ENCODE measurements around the gene SOWAHA.

Gene SOWAHA

GRCh38 chr5:132812781-132813598, at the start of gene SOWAHA:
SOWAHA (plus strand) TSS chr5:132813302; CDS start chr5:132813622, 320 bp downstream.
- no peak within 1 kb of the TSS for H3K27ac ChIP-seq
- TF ChIP-seq ZFX (IDR thresholded peaks at IDR 0.05; ENCODE audit: borderline replicate concordance) = no peak

- no peak overlapping the region for H3K27ac ChIP-seq
Observed at GRCh38 chr5:132764051-132764450, 49.1 kb upstream of the SOWAHA start.

GRCh38 chr5:132764671-132765238, 48.3 kb upstream of the SOWAHA start:
- H3K27ac ChIP-seq = no peak overlapping the region
- TF ChIP-seq CTCF (IDR thresholded peaks at IDR 0.05) = no peak
- TF ChIP-seq ZFX (IDR thresholded peaks at IDR 0.05; ENCODE audit: borderline replicate concordance) = no peak

More at GRCh38 chr5:132764051-132764450, 49.1 kb upstream of the SOWAHA start:
- no peak for TF ChIP-seq CTCF (IDR thresholded peaks at IDR 0.05)
- TF ChIP-seq ZFX (IDR thresholded peaks at IDR 0.05; ENCODE audit: borderline replicate concordance) = no peak

DNA sequence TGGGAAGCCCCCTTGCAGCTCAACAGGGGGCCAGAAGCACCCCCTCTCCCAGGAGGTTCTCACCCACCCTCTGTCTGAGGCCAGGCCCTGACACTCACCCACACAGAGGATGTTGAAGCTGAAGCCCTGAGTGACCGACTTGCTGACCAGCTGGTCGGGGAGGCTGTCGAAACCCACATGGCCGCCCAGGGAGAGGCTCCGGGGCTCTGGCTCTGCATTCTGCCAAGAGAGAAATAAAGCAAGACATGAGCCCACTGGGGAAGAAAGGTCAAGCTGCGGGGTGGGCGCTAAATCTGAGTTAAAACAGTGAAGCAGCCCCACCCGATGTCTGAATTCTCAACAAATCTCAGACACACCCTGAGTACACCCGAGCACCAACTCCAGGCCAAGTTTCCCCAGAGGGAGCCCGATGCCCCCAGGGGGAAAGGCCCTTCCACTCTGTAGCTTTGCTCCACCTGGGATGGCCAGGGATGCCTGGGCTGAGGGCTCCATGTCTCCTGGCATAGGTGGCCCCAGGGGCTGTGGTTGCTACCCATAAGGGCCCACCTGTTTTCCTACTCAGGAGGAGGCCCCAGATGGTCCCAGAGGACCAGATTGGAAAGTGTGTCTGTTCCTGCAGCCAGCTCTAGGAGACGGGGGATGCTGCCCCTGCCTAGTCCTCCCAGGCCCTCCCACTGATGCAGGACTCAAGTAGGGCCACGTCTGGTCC, 47.6 kb upstream of the SOWAHA start:
- no peak overlapping the region for H3K27ac ChIP-seq
- no peak for TF ChIP-seq CTCF (IDR thresholded peaks at IDR 0.05)
- no peak for TF ChIP-seq ZFX (IDR thresholded peaks at IDR 0.05; ENCODE audit: borderline replicate concordance)

GRCh38 chr5:132766020-132766805, 46.9 kb upstream of the SOWAHA start:
- TF ChIP-seq ZFX (IDR thresholded peaks at IDR 0.05; ENCODE audit: borderline replicate concordance) (no peak), CTCF (IDR thresholded peaks at IDR 0.05) (no peak)
- no peak overlapping the region for H3K27ac ChIP-seq

DNA sequence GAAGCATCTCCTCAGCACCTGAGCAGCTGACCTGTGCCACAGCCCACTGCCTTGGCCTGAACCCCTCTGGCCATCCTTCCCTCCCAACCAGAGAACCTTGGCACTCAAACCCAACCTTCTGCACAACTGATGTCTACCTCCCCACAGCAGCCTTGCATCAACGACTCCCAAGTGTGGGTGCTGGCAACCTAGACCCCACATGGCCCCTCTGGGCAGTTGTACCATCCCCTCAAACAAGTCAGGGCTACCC, 46.4 kb upstream of the SOWAHA start:
- H3K27ac ChIP-seq = no peak overlapping the region
- TF ChIP-seq ZFX (IDR thresholded peaks at IDR 0.05; ENCODE audit: borderline replicate concordance) (no peak), CTCF (IDR thresholded peaks at IDR 0.05) (no peak)

GRCh38 chr5:132767150-132767549, 46.0 kb upstream of the SOWAHA start:
- no peak for TF ChIP-seq ZFX (IDR thresholded peaks at IDR 0.05; ENCODE audit: borderline replicate concordance)
- TF ChIP-seq CTCF (IDR thresholded peaks at IDR 0.05) = no peak

More at GRCh38 chr5:132767150-132767549, 46.0 kb upstream of the SOWAHA start:
- no peak overlapping the region for H3K27ac ChIP-seq
